Vagina (tissue), 2 donors: ENCODE data around the gene LSM14A. TPM values are rescaled to one million over a fixed set of nuclear protein-coding genes. Genes with fewer than 3 reads are reported as not detected.
"Not testable (repeated sequence)": the region's sequence is repeated elsewhere in the genome, so short reads cannot be mapped to it uniquely, and the experiment has no call there.

Experiments
- DNase-seq, 2 donors: peaks; one replicate each; pipeline ENCODE4 v3.0.0-alpha.2; 2017; ENCODE audit errors: extremely low spot score in 2 of 2
- H3K27ac ChIP-seq: fragments of 200-600 bp; sonication (generic); one replicate; pipeline ENCODE4 v1.5.1; 2019
- H3K27me3 ChIP-seq: fragments of 200-600 bp; sonication (generic); one replicate; pipeline ENCODE4 v1.5.1; 2019
- H3K36me3 ChIP-seq, 2 donors: fragments of 200-600 bp; sonication (generic); one replicate each; pipeline ENCODE4 v1.5.1; 2017 to 2019
- H3K4me1 ChIP-seq: fragments of 200-600 bp; sonication (generic); one replicate; pipeline ENCODE4 v1.5.1; 2019
- H3K4me3 ChIP-seq, 2 donors: fragments of 200-600 bp; sonication (generic); 1 replicate in 1 of 2; 2 replicates in 1 of 2; pipeline ENCODE4 v1.5.1; 2016 to 2019
- H3K9me3 ChIP-seq: fragments of 200-600 bp; sonication (generic); one replicate; pipeline ENCODE4 v1.5.1; 2019
- POLR2A ChIP-seq, 2 donors: fragments of 450-650 bp; IDR thresholded peaks; one replicate each; pipeline ENCODE4 v1.6.1; 2017; ENCODE audit warnings: antibody characterized with exemption in 2 of 2, mild to moderate bottlenecking in 2 of 2, moderate library complexity in 2 of 2
- POLR2AphosphoS5 ChIP-seq, 2 donors: sonication (generic); formaldehyde crosslinking; IDR thresholded peaks; one replicate each; pipeline ENCODE4 v1.9.0; 2017; ENCODE audit warnings: antibody characterized with exemption in 2 of 2, mild to moderate bottlenecking in 2 of 2, low read depth in 1 of 2; ENCODE audit not compliant: insufficient read depth in 1 of 2
- intact Hi-C: fragments of 100-400 bp; cut with DNase I; formaldehyde crosslinking; loops from one replicate; pipeline ENCODE4 v1.15.1; 2023
- total RNA-seq: library from RNA; depleted of rRNA; stranded (reverse); fragments of >200 nt; gene quantifications from one replicate; pipeline ENCODE4 v1.2.3, GENCODE V29; 2016
- TF ChIP-seq, protein P1 (sequence below), 3 experiments: fragments of 450-650 bp in 2 of 3; fragments of 200-600 bp in 1 of 3; sonication (generic) in 1 of 3; IDR thresholded peaks; one replicate each; pipeline ENCODE4 v1.5.1; 2017 to 2019; ENCODE audit warnings: antibody characterized with exemption in 3 of 3, mild to moderate bottlenecking in 2 of 3, moderate library complexity in 2 of 3

Gene LSM14A
- total RNA-seq, 1 donor from 2014 or later: 179 TPM

DNA sequence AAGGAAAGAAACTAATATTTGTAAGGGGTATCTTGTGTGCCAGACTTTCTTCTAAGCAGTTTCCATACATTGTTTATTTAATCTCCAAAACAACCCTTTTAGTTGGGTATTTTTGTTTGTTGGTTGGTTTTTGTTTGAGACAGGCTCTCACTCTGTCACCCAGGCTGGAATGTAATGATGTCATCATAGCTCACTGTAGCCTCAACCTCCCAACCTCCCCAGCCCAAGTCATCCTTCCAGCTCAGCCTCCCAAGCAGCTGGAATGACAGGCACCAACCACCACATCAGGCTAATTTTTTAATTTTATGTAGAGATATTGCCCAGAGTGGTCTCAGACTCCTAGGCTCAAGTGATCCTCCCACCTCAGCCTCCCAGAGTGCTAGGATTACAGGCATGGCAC, 41.2 kb upstream of the LSM14A start:
- H3K4me1 ChIP-seq: peaks cover 13% of the 10 kb centered on the region
- H3K27me3 ChIP-seq: no peaks in the 10 kb centered on the region
- no peak overlapping the region for H3K27ac ChIP-seq
- H3K36me3 ChIP-seq: no peaks in the 10 kb centered on the region
- H3K4me3 ChIP-seq: no peak overlapping the region
- intact Hi-C loops: no loop called here
- no peak for DNase-seq
- H3K9me3 ChIP-seq: no peaks in the 10 kb centered on the region
- TF ChIP-seq POLR2A (IDR thresholded peaks at IDR 0.05): no peak
- TF ChIP-seq, protein P1, sequence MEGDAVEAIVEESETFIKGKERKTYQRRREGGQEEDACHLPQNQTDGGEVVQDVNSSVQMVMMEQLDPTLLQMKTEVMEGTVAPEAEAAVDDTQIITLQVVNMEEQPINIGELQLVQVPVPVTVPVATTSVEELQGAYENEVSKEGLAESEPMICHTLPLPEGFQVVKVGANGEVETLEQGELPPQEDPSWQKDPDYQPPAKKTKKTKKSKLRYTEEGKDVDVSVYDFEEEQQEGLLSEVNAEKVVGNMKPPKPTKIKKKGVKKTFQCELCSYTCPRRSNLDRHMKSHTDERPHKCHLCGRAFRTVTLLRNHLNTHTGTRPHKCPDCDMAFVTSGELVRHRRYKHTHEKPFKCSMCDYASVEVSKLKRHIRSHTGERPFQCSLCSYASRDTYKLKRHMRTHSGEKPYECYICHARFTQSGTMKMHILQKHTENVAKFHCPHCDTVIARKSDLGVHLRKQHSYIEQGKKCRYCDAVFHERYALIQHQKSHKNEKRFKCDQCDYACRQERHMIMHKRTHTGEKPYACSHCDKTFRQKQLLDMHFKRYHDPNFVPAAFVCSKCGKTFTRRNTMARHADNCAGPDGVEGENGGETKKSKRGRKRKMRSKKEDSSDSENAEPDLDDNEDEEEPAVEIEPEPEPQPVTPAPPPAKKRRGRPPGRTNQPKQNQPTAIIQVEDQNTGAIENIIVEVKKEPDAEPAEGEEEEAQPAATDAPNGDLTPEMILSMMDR (IDR thresholded peaks at IDR 0.05): no peak
- TF ChIP-seq POLR2AphosphoS5 (IDR thresholded peaks at IDR 0.05; ENCODE audit: insufficient read depth in 1 of 2, low read depth in 1 of 2): no peak

- H3K27ac ChIP-seq, intact Hi-C loops, DNase-seq: not testable (repeated sequence)
These were observed 40.2 kb upstream of the LSM14A start for GRCh38 chr19:34132145-34132544.

DNA sequence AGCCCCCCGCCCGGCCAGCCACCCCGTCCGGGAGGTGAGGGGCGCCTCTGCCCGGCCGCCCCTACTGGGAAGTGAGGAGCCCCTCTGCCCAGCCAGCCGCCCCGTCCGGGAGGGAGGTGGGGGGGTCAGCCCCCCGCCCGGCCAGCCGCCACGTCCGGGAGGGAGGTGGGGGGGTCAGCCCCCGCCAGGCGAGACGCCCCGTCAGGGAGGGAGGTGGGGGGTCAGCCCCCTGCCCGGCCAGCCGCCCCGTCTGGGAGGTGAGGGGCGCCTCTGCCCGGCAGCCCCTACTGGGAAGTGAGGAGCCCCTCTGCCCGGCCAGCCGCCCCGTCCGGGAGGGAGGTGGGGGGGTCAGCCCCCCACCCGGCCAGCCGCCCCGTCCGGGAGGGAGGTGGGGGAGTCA, 39.6 kb upstream of the LSM14A start:
- H3K9me3 ChIP-seq, intact Hi-C loops, DNase-seq, H3K36me3 ChIP-seq, H3K27me3 ChIP-seq, H3K27ac ChIP-seq, H3K4me3 ChIP-seq: not testable (repeated sequence)
- peaks cover 13% of the 10 kb centered on the region for H3K4me1 ChIP-seq

More at GRCh38 chr19:34132145-34132544, 40.2 kb upstream of the LSM14A start:
- H3K4me3 ChIP-seq, H3K27me3 ChIP-seq, H3K9me3 ChIP-seq, H3K36me3 ChIP-seq: not testable (repeated sequence)
- H3K4me1 ChIP-seq: peaks cover 13% of the 10 kb centered on the region

DNA sequence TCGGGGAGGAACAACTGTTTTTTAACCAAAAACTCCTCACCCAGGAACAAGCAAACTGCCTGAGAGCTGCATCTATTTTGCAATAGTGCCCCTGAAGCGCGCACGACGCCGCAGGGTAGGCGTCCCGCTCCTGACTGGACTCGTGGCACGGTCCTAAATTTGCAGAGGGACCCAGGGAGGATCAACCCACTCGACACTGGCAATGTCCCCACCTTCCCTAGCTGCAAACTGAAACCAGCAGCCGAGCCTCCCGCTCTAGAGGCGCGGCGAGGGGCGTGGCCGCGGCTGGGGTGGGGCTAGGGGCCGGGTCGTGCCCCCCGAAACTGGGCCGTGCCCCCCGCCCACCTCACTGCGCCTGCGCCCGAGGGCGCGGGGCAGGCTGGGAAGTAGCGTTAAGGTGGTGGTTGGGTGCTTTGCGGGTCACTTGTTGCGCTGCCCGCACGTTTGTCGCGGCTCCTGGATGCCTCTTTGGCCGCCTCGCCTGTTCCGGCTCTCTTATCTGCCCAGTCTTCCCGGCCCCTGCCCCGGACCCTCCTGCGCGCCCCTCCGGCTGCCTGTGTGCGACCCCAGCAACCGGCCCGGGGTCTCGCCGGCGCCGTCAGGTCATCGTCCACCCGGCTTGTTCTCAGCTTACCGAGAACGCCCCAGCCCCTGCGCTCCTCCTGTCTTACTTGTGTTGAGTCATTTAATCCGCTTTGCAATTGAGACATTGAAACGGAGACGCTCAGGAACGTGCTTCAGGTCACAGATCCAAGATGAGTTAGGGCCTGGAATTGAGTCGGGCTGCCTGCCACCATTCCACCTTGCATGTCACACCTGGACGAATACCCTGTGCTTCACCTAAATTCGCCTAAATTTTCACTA, 37.9 kb upstream of the LSM14A start:
- Histone ChIP-seq H3K4me1 (peaks cover 13% of the 10 kb centered on the region), H3K36me3 (no peaks in the 10 kb centered on the region), H3K27me3 (no peaks in the 10 kb centered on the region), H3K9me3 (no peaks in the 10 kb centered on the region), H3K27ac (peak overlapping the region; percentile 94), H3K4me3 (peak overlapping the region; percentile 82 to 88)
- DNase-seq: peak in 1 of 2 donors; percentile 88
- intact Hi-C loops: no loop called here
- TF ChIP-seq POLR2AphosphoS5 (IDR thresholded peaks at IDR 0.05; ENCODE audit: insufficient read depth in 1 of 2, low read depth in 1 of 2) (peak; percentile 20 to 82), POLR2A (IDR thresholded peaks at IDR 0.05) (peak in 1 of 2 donors; percentile 23)
- TF ChIP-seq, protein P1 (IDR thresholded peaks at IDR 0.05): no peak

DNA sequence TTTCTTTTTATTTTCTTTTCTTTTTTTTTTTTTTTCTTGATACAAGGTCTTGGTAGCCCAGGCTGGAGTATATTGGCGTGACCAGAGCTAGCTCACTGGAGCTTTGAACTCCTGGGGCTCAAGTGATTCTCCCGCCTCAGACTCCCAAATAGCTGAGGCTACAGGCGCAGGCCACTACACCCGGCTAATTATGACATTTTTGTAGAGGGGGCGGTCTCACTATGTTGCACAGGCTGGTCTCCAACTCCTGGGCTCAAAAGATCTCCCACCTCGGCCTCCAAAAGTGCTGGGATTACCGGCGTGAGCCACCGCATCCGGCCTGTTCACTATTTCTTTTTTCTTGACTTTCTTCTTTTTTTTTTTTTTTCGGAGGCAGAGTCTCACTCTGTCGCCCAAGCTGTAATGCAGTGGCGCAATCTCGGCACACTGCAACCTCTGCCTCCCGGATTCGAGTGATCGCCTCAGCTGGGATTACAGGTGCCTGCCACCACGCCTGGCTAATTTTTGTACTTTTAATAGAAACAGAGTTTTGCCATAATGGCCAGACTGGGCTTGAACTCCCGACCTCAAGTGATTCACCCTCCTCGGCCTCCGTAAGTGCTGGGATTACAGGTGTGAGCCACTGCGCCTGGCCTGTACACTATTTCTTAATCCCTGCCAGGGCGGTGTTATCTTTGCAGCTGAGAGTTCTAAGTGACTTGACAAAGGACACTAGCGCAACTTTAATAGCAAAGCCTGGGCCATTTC, 37.1 kb upstream of the LSM14A start:
- no peaks in the 10 kb centered on the region for H3K9me3 ChIP-seq
- peak overlapping the region; percentile 94 for H3K27ac ChIP-seq
- intact Hi-C loops: no loop called here
- TF ChIP-seq POLR2A (IDR thresholded peaks at IDR 0.05) (no peak), POLR2AphosphoS5 (IDR thresholded peaks at IDR 0.05; ENCODE audit: insufficient read depth in 1 of 2, low read depth in 1 of 2) (no peak)
- TF ChIP-seq, protein P1 (IDR thresholded peaks at IDR 0.05): no peak
- H3K36me3 ChIP-seq: no peaks in the 10 kb centered on the region
- no peak for DNase-seq
- H3K4me3 ChIP-seq: peak overlapping the region; percentile 82 to 88
- peaks cover 13% of the 10 kb centered on the region for H3K4me1 ChIP-seq
- no peaks in the 10 kb centered on the region for H3K27me3 ChIP-seq
